Measurements from ENCODE around the gene SMC6. TPM values are rescaled to one million over a fixed set of nuclear protein-coding genes. Genes with fewer than 3 reads are reported as not detected.
A peak's percentile ranks its signal among the peaks of the same experiment; 100 is the strongest.

SMC6 gene
- total RNA-seq, result 10 to 100 TPM; 32.1 to 35.1 TPM

GRCh38 chr2:17753803-17754663, at the start of gene SMC6, which contains the start of gene GEN1:
SMC6 (minus strand) TSS chr2:17753810; CDS start chr2:17745946, 7,864 bp downstream.
GEN1 (plus strand) TSS chr2:17754138; CDS start chr2:17759944, 5,806 bp downstream.
- peak within 1 kb of the TSS; percentile 90 for H3K4me3 Mint-ChIP-seq
- CTCF ChIA-PET, result interaction anchor here (0.5 to 1.6 kb wide), 4 partner anchors 34 to 111 kb away, joined by 3 to 4 read pairs (median 3); no protein-coding TSS in a partner anchor
- DNase-seq (peak; percentile 94), ATAC-seq (peak; percentile 87)
- H3K4me1 Mint-ChIP-seq, result peaks cover 46% of the 10 kb centered on the region
- no peaks in the 10 kb centered on the region for H3K27me3 Mint-ChIP-seq
- H3K9me3 Mint-ChIP-seq (ENCODE audit: low read depth), result no peaks in the 10 kb centered on the region
- peaks cover 14% of the 10 kb centered on the region for H3K36me3 Mint-ChIP-seq
- H3K27ac Mint-ChIP-seq, result peak within 1 kb of the TSS; percentile 95

- H3K27ac Mint-ChIP-seq, result no peak overlapping the region
- no peaks in the 10 kb centered on the region for H3K9me3 Mint-ChIP-seq (ENCODE audit: low read depth)
- CTCF ChIA-PET, result no interaction called here
These were observed 47.3 kb upstream of the SMC6 start for GRCh38 chr2:17800693-17801458.

GRCh38 chr2:17800219-17800618, 46.6 kb upstream of the SMC6 start:
- H3K4me1 Mint-ChIP-seq, result no peaks in the 10 kb centered on the region
- no peaks in the 10 kb centered on the region for H3K36me3 Mint-ChIP-seq
- CTCF ChIA-PET, result no interaction called here
- H3K4me3 Mint-ChIP-seq, result no peak overlapping the region
- peaks cover 31% of the 10 kb centered on the region for H3K27me3 Mint-ChIP-seq
- H3K9me3 Mint-ChIP-seq (ENCODE audit: low read depth), result no peaks in the 10 kb centered on the region
- no peak for ATAC-seq
- no peak overlapping the region for H3K27ac Mint-ChIP-seq
- DNase-seq, result no peak

More at GRCh38 chr2:17800693-17801458, 47.3 kb upstream of the SMC6 start:
- DNase-seq (no peak), ATAC-seq (no peak)
- Mint-ChIP-seq H3K4me3 (no peak overlapping the region), H3K36me3 (no peaks in the 10 kb centered on the region), H3K27me3 (peaks cover 27% of the 10 kb centered on the region), H3K4me1 (no peaks in the 10 kb centered on the region)

GRCh38 chr2:17799301-17800120, 45.9 kb upstream of the SMC6 start:
- no peak for DNase-seq
- no peak overlapping the region for H3K4me3 Mint-ChIP-seq
- H3K27ac Mint-ChIP-seq, result no peak overlapping the region
- H3K4me1 Mint-ChIP-seq, result no peaks in the 10 kb centered on the region
- no peak for ATAC-seq
- H3K9me3 Mint-ChIP-seq (ENCODE audit: low read depth), result no peaks in the 10 kb centered on the region
- no peaks in the 10 kb centered on the region for H3K36me3 Mint-ChIP-seq
- CTCF ChIA-PET, result no interaction called here
- H3K27me3 Mint-ChIP-seq, result peaks cover 34% of the 10 kb centered on the region

- DNase-seq (no peak), ATAC-seq (no peak)
- peaks cover 30% of the 10 kb centered on the region for H3K27me3 Mint-ChIP-seq
- no peak overlapping the region for H3K4me3 Mint-ChIP-seq
- CTCF ChIA-PET, result no interaction called here
- H3K4me1 Mint-ChIP-seq, result peaks cover 6% of the 10 kb centered on the region
- H3K36me3 Mint-ChIP-seq, result no peaks in the 10 kb centered on the region
- H3K9me3 Mint-ChIP-seq (ENCODE audit: low read depth), result no peaks in the 10 kb centered on the region
- no peak overlapping the region for H3K27ac Mint-ChIP-seq
These were observed 44.7 kb upstream of the SMC6 start for GRCh38 chr2:17798338-17798737.

- H3K27me3 Mint-ChIP-seq, result peaks cover 35% of the 10 kb centered on the region
- ATAC-seq (no peak), DNase-seq (no peak)
- no peaks in the 10 kb centered on the region for H3K36me3 Mint-ChIP-seq
- no peaks in the 10 kb centered on the region for H3K9me3 Mint-ChIP-seq (ENCODE audit: low read depth)
- CTCF ChIA-PET, result interaction anchor here (0.7 to 1.3 kb wide), 2 partner anchors 8 to 872 kb away, joined by 3 read pairs; no protein-coding TSS in a partner anchor
- H3K4me3 Mint-ChIP-seq, result no peak overlapping the region
- H3K4me1 Mint-ChIP-seq, result peaks cover 27% of the 10 kb centered on the region
- no peak overlapping the region for H3K27ac Mint-ChIP-seq
These were observed 41.7 kb upstream of the SMC6 start for GRCh38 chr2:17795309-17795708.

GRCh38 chr2:17793803-17794354, 40.3 kb upstream of the SMC6 start:
- peak; percentile 33 for ATAC-seq

GRCh38 chr2:17793296-17793695, 39.7 kb upstream of the SMC6 start:
- ATAC-seq (no peak), DNase-seq (no peak)
- peaks cover 34% of the 10 kb centered on the region for H3K27me3 Mint-ChIP-seq
- peaks cover 27% of the 10 kb centered on the region for H3K4me1 Mint-ChIP-seq
- H3K9me3 Mint-ChIP-seq (ENCODE audit: low read depth), result no peaks in the 10 kb centered on the region
- CTCF ChIA-PET, result interaction anchor here (0.9 kb wide), 1 partner anchor 120 kb away, joined by 3 read pairs; no protein-coding TSS in a partner anchor
- H3K4me3 Mint-ChIP-seq, result no peak overlapping the region
- H3K27ac Mint-ChIP-seq, result no peak overlapping the region
- no peaks in the 10 kb centered on the region for H3K36me3 Mint-ChIP-seq

More at GRCh38 chr2:17793803-17794354, 40.3 kb upstream of the SMC6 start:
- H3K4me1 Mint-ChIP-seq, result peaks cover 27% of the 10 kb centered on the region
- no peaks in the 10 kb centered on the region for H3K36me3 Mint-ChIP-seq
- CTCF ChIA-PET, result interaction anchor here (0.9 to 1.3 kb wide), 2 partner anchors 9 to 121 kb away, joined by 3 read pairs; no protein-coding TSS in a partner anchor
- peaks cover 34% of the 10 kb centered on the region for H3K27me3 Mint-ChIP-seq
- DNase-seq, result no peak
- H3K27ac Mint-ChIP-seq, result no peak overlapping the region
- no peaks in the 10 kb centered on the region for H3K9me3 Mint-ChIP-seq (ENCODE audit: low read depth)
- H3K4me3 Mint-ChIP-seq, result no peak overlapping the region

GRCh38 chr2:17792515-17792914, 38.9 kb upstream of the SMC6 start:
- peaks cover 27% of the 10 kb centered on the region for H3K4me1 Mint-ChIP-seq
- no peaks in the 10 kb centered on the region for H3K9me3 Mint-ChIP-seq (ENCODE audit: low read depth)
- no peaks in the 10 kb centered on the region for H3K36me3 Mint-ChIP-seq
- CTCF ChIA-PET, result no interaction called here
- H3K27me3 Mint-ChIP-seq, result peaks cover 31% of the 10 kb centered on the region
- no peak for ATAC-seq
- no peak overlapping the region for H3K4me3 Mint-ChIP-seq
- no peak overlapping the region for H3K27ac Mint-ChIP-seq
- DNase-seq, result no peak

- DNase-seq, result no peak
- CTCF ChIA-PET, result no interaction called here
- ATAC-seq, result no peak
- Mint-ChIP-seq H3K27me3 (peaks cover 31% of the 10 kb centered on the region), H3K9me3 (ENCODE audit: low read depth) (no peaks in the 10 kb centered on the region), H3K4me1 (peaks cover 27% of the 10 kb centered on the region), H3K27ac (no peak overlapping the region), H3K36me3 (no peaks in the 10 kb centered on the region), H3K4me3 (no peak overlapping the region)
These were observed 38.2 kb upstream of the SMC6 start for GRCh38 chr2:17791817-17792130.

- H3K4me3 Mint-ChIP-seq, result no peak overlapping the region
- DNase-seq, result no peak
- CTCF ChIA-PET, result no interaction called here
- no peak overlapping the region for H3K27ac Mint-ChIP-seq
- H3K9me3 Mint-ChIP-seq (ENCODE audit: low read depth), result no peaks in the 10 kb centered on the region
- no peaks in the 10 kb centered on the region for H3K36me3 Mint-ChIP-seq
- ATAC-seq, result no peak
- peaks cover 27% of the 10 kb centered on the region for H3K4me1 Mint-ChIP-seq
- peaks cover 29% of the 10 kb centered on the region for H3K27me3 Mint-ChIP-seq
These were observed 37.7 kb upstream of the SMC6 start for GRCh38 chr2:17791121-17791816.

- H3K4me1 Mint-ChIP-seq, result peaks cover 27% of the 10 kb centered on the region
- H3K36me3 Mint-ChIP-seq, result no peaks in the 10 kb centered on the region
- peaks cover 27% of the 10 kb centered on the region for H3K27me3 Mint-ChIP-seq
- H3K27ac Mint-ChIP-seq, result no peak overlapping the region
- no peak overlapping the region for H3K4me3 Mint-ChIP-seq
- no peak for DNase-seq
- no peaks in the 10 kb centered on the region for H3K9me3 Mint-ChIP-seq (ENCODE audit: low read depth)
- CTCF ChIA-PET, result no interaction called here
- ATAC-seq, result no peak
These were observed 36.9 kb upstream of the SMC6 start for GRCh38 chr2:17790536-17790935.

All from activated CD8-positive, alpha-beta memory T cell treated with anti-CD3 and anti-CD28 coated beads, Interleukin-2, amount 10 ng/mL, durations not matched to agents 7 days and 5 days (primary cell).